Naive thymus-derived CD4-positive, alpha-beta T cell (primary cell): Measurements from ENCODE around the gene PELI1. TPM values are rescaled to one million over a fixed set of nuclear protein-coding genes. Genes with fewer than 3 reads are reported as not detected.

Experiments
- ATAC-seq: fragments of 150-1000 bp; cut with Tn5 transposase; 2 replicates; pipeline ENCODE4 v1.10.0; 2021; ENCODE audit warnings: mild to moderate bottlenecking, moderate library complexity
- CTCF ChIA-PET: fragments of 350-600 bp; sonication (Branson Sonifier 250); formaldehyde crosslinking; loops from one replicate; lab custom pipeline; 2021; ENCODE audit warnings: antibody characterized with exemption; lab: Charles Lee
- POLR2A ChIA-PET: fragments of 350-600 bp; sonication (Branson Sonifier 250); formaldehyde crosslinking; loops from one replicate; lab custom pipeline; 2021; ENCODE audit warnings: antibody characterized with exemption, inconsistent platforms; lab: Charles Lee
- DNase-seq, 9 donors: peaks; one replicate each; pipeline versions ENCODE4 v3.0.0 to v3.0.0-alpha.2; 2020 to 2022; ENCODE audit warnings: mixed read lengths in 1 of 9
- H3K27ac ChIP-seq: one replicate; pipeline ENCODE4 v1.7.0; 2013; ENCODE audit warnings: mild to moderate bottlenecking, low read depth, low read length, moderate library complexity
- H3K27me3 ChIP-seq, 2 donors: one replicate each; pipeline ENCODE4 v1.7.0; 2013; ENCODE audit warnings: low read length in 2 of 2, mild to moderate bottlenecking in 2 of 2, moderate library complexity in 2 of 2; ENCODE audit not compliant: control insufficient read depth in 2 of 2, insufficient read depth in 2 of 2
- H3K36me3 ChIP-seq, 3 experiments: 1 replicate in 2 of 3; 2 replicates in 1 of 3; pipeline ENCODE4 v1.7.0; 2013; ENCODE audit warnings: low read length in 3 of 3, mild to moderate bottlenecking in 3 of 3, moderate library complexity in 1 of 3; ENCODE audit not compliant: insufficient read depth in 3 of 3, control insufficient read depth in 2 of 3
- H3K4me1 ChIP-seq, 2 donors: one replicate each; pipeline ENCODE4 v1.7.0; 2013; ENCODE audit warnings: low read length in 2 of 2, mild to moderate bottlenecking in 2 of 2, moderate library complexity in 1 of 2; ENCODE audit not compliant: control insufficient read depth in 2 of 2, insufficient read depth in 2 of 2
- H3K4me3 ChIP-seq: 2 replicates; pipeline ENCODE4 v1.7.0; 2013; ENCODE audit warnings: mild to moderate bottlenecking, low read length
- H3K9me3 ChIP-seq, 3 experiments: 1 replicate in 2 of 3; 2 replicates in 1 of 3; pipeline ENCODE4 v1.7.0; 2013; ENCODE audit warnings: low read length in 3 of 3; ENCODE audit not compliant: control insufficient read depth in 2 of 3
- H3K27ac Mint-ChIP-seq, 9 donors: one replicate each; pipeline ENCODE4 v1.8.0; 2020 to 2022; ENCODE audit warnings: mixed read lengths in 9 of 9, mild to moderate bottlenecking in 8 of 9, moderate library complexity in 5 of 9, inconsistent platforms in 2 of 9
- H3K27me3 Mint-ChIP-seq, 5 donors: one replicate each; pipeline ENCODE4 v1.8.0; 2021 to 2022; ENCODE audit warnings: mixed read lengths in 5 of 5, mild to moderate bottlenecking in 1 of 5
- H3K36me3 Mint-ChIP-seq, 5 donors: one replicate each; pipeline ENCODE4 v1.8.0; 2020 to 2022; ENCODE audit warnings: mixed read lengths in 5 of 5, mild to moderate bottlenecking in 3 of 5, inconsistent platforms in 1 of 5
- H3K4me1 Mint-ChIP-seq, 7 donors: one replicate each; pipeline ENCODE4 v1.8.0; 2020 to 2022; ENCODE audit warnings: mixed read lengths in 7 of 7, mild to moderate bottlenecking in 3 of 7, inconsistent platforms in 1 of 7
- H3K4me3 Mint-ChIP-seq, 10 donors: one replicate each; pipeline ENCODE4 v1.8.0; 2020 to 2022; ENCODE audit warnings: mild to moderate bottlenecking in 10 of 10, mixed read lengths in 10 of 10, moderate library complexity in 6 of 10, inconsistent platforms in 2 of 10
- H3K9me3 Mint-ChIP-seq, 11 donors: one replicate each; pipeline ENCODE4 v1.8.0; 2020 to 2022; ENCODE audit warnings: mixed read lengths in 11 of 11, mild to moderate bottlenecking in 4 of 11, inconsistent platforms in 1 of 11, moderate library complexity in 1 of 11
- intact Hi-C, 2 donors: fragments of 100-400 bp; cut with micrococcal nuclease; formaldehyde crosslinking; loops; one replicate each; pipeline ENCODE4 v1.15.1; 2023
- polyA plus RNA-seq, 2 donors: library from polyadenylated mRNA; unstranded; fragments of 300-500 nt; fragmentation: Illumina TruSeq; gene quantifications; one replicate each; pipeline ENCODE4 v1.2.3, GENCODE V29; 2021
- total RNA-seq, 6 experiments: library from RNA in 5 of 6; stranded (reverse) in 5 of 6; gene quantifications; 1 replicate in 5 of 6; 2 replicates in 1 of 6; pipeline ENCODE4 v1.2.3 and lab custom pipeline; 2021 to 2026

The PELI1 gene
- total and polyA plus RNA-seq, 7 experiments from 2014 or later: 12.3 to 170 (median 52.3) TPM

DNA sequence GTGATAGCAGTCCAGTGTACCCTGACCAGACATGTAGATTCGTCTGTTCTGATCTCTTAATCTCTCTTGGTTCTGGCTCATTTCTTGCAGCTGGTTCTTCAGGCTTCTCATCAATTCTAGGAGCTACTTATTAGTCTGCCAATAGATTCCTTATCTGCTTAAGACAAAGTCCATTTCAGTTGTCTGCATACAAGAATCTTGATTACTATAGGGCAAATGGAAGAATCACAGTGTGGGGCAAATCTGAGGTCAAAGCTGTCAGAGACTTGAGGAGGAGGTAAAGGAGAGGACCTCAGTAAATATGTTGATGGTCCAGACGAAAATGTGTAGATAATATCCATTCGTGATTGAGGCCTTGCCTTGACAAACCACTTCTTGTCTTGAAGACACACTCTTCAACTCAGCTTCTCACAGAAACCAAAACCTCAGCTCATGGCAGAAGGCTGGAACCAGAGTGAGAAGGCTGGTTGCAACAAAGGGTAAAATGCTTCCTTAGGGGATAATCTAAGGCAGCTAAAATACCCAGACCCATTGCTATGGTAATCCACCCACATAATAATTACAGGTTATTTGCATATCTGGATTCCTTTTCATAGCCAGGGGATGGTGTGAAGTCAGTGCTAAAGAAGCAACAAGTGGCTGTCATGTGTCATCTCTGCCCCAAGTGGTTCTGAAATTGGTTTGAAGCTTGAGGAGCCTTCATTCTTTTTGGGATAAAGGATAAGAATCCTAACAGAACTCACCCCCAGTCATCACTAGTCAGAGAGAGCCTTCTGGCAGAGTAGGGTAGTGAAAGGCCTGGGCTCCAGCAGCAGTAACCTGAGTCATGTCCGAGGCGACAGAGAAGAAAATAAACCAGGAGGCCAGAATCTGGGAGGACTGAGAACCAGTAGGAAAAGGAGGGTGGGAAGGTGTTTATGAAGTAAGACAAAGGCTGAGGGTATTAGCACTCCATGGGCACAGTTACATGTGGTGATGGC, 29.2 kb upstream of the PELI1 start:
- no peak overlapping the region for H3K4me3 Mint-ChIP-seq
- H3K27ac Mint-ChIP-seq: peak overlapping the region in 1 of 9 donors; percentile 67
- no peak overlapping the region for H3K4me3 ChIP-seq
- H3K9me3 ChIP-seq: no peaks in the 10 kb centered on the region
- no peaks in the 10 kb centered on the region for H3K27me3 ChIP-seq
- H3K27ac ChIP-seq: no peak overlapping the region
- intact Hi-C loops: no loop called here
- ChIA-PET CTCF (interaction anchor here (0.7 kb wide), 1 partner anchor 27 kb away, joined by 3 read pairs; no protein-coding TSS in a partner anchor), POLR2A (no interaction called here)
- no peaks in the 10 kb centered on the region for H3K4me1 ChIP-seq
- ATAC-seq (no peak), DNase-seq (no peak)
- H3K9me3 Mint-ChIP-seq: no peaks in the 10 kb centered on the region
- peaks cover 0 to 4% (median 0%) of the 10 kb centered on the region in 7 donors for H3K4me1 Mint-ChIP-seq
- no peaks in the 10 kb centered on the region for H3K36me3 Mint-ChIP-seq
- H3K27me3 Mint-ChIP-seq: peaks cover 0 to 6% (median 0%) of the 10 kb centered on the region in 5 donors
- H3K36me3 ChIP-seq: no peaks in the 10 kb centered on the region

DNA sequence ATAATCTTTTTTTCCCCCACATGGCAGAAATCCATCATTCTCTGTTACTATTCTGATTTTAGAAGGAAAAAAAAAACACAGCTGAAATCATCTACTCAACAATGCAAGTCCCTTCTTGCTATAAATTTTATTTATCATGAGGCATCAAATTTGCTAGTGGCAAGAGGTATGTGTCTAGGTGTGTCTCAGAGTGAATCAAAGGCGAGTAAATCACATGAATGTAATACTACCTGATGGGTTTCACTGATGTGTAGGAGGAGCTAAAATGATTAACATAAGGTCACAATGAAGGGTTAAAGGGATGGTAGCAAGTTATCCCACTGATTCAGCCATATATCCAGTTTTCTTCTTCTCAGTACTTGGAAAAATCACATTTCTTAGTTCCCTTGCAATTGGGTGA, 24.5 kb upstream of the PELI1 start:
- Histone ChIP-seq H3K27me3 (no peaks in the 10 kb centered on the region), H3K4me3 (no peak overlapping the region), H3K9me3 (no peaks in the 10 kb centered on the region), H3K4me1 (no peaks in the 10 kb centered on the region), H3K27ac (no peak overlapping the region), H3K36me3 (no peaks in the 10 kb centered on the region)
- Mint-ChIP-seq H3K9me3 (no peaks in the 10 kb centered on the region), H3K4me3 (no peak overlapping the region), H3K36me3 (no peaks in the 10 kb centered on the region), H3K27me3 (peaks cover 0 to 3% (median 0%) of the 10 kb centered on the region in 5 donors), H3K27ac (no peak overlapping the region), H3K4me1 (no peaks in the 10 kb centered on the region)
- POLR2A ChIA-PET: interaction anchor here (0.7 kb wide), 1 partner anchor 26 kb away, joined by 3 read pairs; no protein-coding TSS in a partner anchor
- intact Hi-C loops: no loop called here
- no peak for ATAC-seq
- no peak for DNase-seq
- CTCF ChIA-PET: interaction anchor here (0.7 to 1.0 kb wide), 2 partner anchors 27 to 31 kb away, joined by 3 read pairs; no protein-coding TSS in a partner anchor

DNA sequence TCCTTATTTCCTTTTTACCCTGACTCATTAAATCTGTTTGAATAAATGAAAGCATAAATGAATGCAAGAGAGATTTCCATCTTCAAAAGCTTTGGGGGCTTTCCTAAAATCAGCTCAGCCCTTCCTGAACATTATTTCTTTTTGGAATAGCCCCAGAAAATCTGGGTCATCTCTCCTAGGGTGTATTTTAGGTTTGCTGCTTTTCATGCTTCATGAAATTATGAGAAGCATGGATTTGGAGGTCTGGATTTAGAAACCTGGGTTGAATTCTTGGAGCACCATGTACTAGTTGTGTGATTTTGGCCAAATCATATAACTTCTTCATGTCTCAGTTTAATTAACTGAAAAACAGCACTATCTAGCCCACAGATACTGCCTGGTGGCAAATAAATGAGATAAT, 24.0 kb upstream of the PELI1 start:
- ATAC-seq (no peak), DNase-seq (no peak)
- no peaks in the 10 kb centered on the region for H3K9me3 Mint-ChIP-seq
- no peaks in the 10 kb centered on the region for H3K36me3 ChIP-seq
- POLR2A ChIA-PET: no interaction called here
- no peaks in the 10 kb centered on the region for H3K4me1 ChIP-seq
- no peaks in the 10 kb centered on the region for H3K27me3 ChIP-seq
- H3K36me3 Mint-ChIP-seq: no peaks in the 10 kb centered on the region
- H3K4me3 Mint-ChIP-seq: no peak overlapping the region
- peaks cover 0 to 3% (median 0%) of the 10 kb centered on the region in 5 donors for H3K27me3 Mint-ChIP-seq
- intact Hi-C loops: no loop called here
- no peak overlapping the region for H3K27ac Mint-ChIP-seq
- H3K4me1 Mint-ChIP-seq: no peaks in the 10 kb centered on the region
- H3K4me3 ChIP-seq: no peak overlapping the region
- CTCF ChIA-PET: interaction anchor here (0.7 to 1.0 kb wide), 2 partner anchors 27 to 51 kb away, joined by 3 read pairs; no protein-coding TSS in a partner anchor
- H3K27ac ChIP-seq: no peak overlapping the region
- H3K9me3 ChIP-seq: no peaks in the 10 kb centered on the region

DNA sequence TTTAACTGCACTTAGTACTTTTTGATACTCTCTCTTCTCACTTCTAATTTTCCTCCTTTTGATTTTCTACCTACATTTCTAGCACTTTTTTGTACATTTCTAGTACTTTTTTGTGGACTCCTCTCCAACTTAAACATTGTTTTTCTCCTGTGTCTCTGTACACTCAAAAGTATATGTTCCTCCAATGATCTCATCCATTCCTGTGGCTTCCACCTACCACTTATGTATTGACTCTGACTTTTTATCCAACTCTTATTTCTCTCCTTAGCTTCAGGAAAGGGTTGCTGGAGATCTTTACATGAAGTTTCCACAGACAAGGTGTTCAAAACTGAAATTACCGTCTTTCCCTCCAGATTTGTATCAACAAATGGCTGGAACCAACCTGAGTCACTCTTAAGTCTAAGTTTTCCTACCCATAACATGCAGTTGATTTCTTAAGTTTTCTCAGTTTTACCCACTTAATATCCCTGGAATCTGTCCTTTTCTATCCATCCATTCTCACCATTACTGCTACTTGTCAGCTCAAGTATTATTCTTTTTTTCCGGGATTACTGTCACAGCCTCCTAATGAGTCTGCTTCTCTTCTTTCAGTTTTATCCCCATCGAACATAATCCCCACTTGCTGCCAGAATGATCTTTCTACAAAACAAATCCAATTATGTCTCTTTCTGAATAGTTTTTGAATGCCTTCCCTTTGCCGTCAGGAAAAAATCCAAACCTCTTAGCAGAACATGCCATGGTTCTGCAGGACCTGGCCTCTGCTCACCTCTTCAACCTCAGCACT, 22.6 kb upstream of the PELI1 start:
- no peaks in the 10 kb centered on the region for H3K36me3 Mint-ChIP-seq
- H3K4me3 Mint-ChIP-seq: no peak overlapping the region
- no peaks in the 10 kb centered on the region for H3K4me1 Mint-ChIP-seq
- POLR2A ChIA-PET: interaction anchor here (0.8 kb wide), 1 partner anchor 616 kb away, joined by 5 read pairs; no protein-coding TSS in a partner anchor
- Histone ChIP-seq H3K4me1 (no peaks in the 10 kb centered on the region), H3K4me3 (no peak overlapping the region), H3K9me3 (no peaks in the 10 kb centered on the region), H3K36me3 (no peaks in the 10 kb centered on the region), H3K27me3 (no peaks in the 10 kb centered on the region), H3K27ac (no peak overlapping the region)
- H3K27ac Mint-ChIP-seq: no peak overlapping the region
- ATAC-seq: no peak
- peaks cover 0 to 3% (median 0%) of the 10 kb centered on the region in 5 donors for H3K27me3 Mint-ChIP-seq
- no peaks in the 10 kb centered on the region for H3K9me3 Mint-ChIP-seq
- DNase-seq: no peak
- intact Hi-C loops: no loop called here
- CTCF ChIA-PET: no interaction called here

DNA sequence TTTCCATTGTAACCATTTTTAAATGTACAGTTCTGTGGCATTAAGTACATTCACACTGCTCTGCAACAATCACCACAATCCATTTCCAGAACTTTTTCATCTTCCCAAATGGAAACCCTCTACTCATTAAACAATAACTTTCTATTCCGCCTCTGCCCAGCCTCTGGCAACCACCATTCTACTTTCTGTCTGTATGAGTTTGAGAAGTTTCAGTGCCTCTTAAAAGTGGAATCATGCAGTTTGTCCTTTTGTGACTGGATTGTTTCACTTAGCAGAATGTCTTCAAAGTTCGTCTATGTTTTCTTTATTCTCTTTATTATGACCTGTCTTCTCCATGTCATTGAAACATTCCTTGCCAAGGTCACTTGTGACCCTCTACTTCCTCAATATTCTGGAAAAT, 22.0 kb upstream of the PELI1 start:
- CTCF ChIA-PET: no interaction called here
- Mint-ChIP-seq H3K9me3 (no peaks in the 10 kb centered on the region), H3K36me3 (no peaks in the 10 kb centered on the region), H3K27ac (no peak overlapping the region), H3K4me3 (no peak overlapping the region), H3K27me3 (peaks cover 0 to 3% (median 0%) of the 10 kb centered on the region in 5 donors), H3K4me1 (no peaks in the 10 kb centered on the region)
- Histone ChIP-seq H3K27me3 (no peaks in the 10 kb centered on the region), H3K4me1 (no peaks in the 10 kb centered on the region), H3K4me3 (no peak overlapping the region), H3K36me3 (no peaks in the 10 kb centered on the region), H3K9me3 (no peaks in the 10 kb centered on the region), H3K27ac (no peak overlapping the region)
- no peak for DNase-seq
- no peak for ATAC-seq
- intact Hi-C loops: no loop called here
- POLR2A ChIA-PET: no interaction called here

DNA sequence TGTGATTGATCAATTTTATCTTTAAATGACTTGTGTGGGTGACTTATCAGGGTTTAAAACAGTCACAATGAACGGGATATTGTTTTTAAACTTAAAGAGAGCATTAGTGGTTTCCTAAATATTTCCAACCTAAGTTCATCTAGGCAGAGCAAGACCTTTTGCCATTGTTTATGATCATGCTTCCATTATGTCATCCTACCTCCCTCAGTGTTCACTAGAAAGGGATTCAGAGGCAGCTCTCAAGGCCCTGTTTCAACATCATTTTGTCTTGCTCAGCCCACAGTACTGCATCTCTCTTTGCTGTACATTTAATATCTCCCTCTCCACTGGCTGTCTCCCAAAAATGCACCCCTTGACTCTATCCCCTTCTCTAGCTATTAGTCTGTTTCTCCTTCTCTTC, 21.5 kb upstream of the PELI1 start:
- ChIA-PET POLR2A (interaction anchor here (0.6 kb wide), 1 partner anchor 30 kb away, joined by 3 read pairs; no protein-coding TSS in a partner anchor), CTCF (no interaction called here)
- intact Hi-C loops: no loop called here
- no peak overlapping the region for H3K27ac Mint-ChIP-seq
- ATAC-seq: no peak
- no peaks in the 10 kb centered on the region for H3K4me1 Mint-ChIP-seq
- no peak overlapping the region for H3K4me3 ChIP-seq
- H3K4me1 ChIP-seq: no peaks in the 10 kb centered on the region
- peaks cover 0 to 3% (median 0%) of the 10 kb centered on the region in 5 donors for H3K27me3 Mint-ChIP-seq
- no peaks in the 10 kb centered on the region for H3K9me3 ChIP-seq
- H3K36me3 Mint-ChIP-seq: no peaks in the 10 kb centered on the region
- no peak overlapping the region for H3K27ac ChIP-seq
- no peaks in the 10 kb centered on the region for H3K27me3 ChIP-seq
- no peaks in the 10 kb centered on the region for H3K9me3 Mint-ChIP-seq
- no peak for DNase-seq
- H3K36me3 ChIP-seq: no peaks in the 10 kb centered on the region
- H3K4me3 Mint-ChIP-seq: no peak overlapping the region
